ENCODE data around the gene ABCD4. TPM values are rescaled to one million over a fixed set of nuclear protein-coding genes. Genes with fewer than 3 reads are reported as not detected.

ABCD4 gene
- total and polyA plus RNA-seq, 4 donors = 20.4 to 34.4 (median 29.1) TPM

GRCh38 chr14:74246542-74246941 is 56.2 kb downstream of the ABCD4 start:
- TF ChIP-seq REST (IDR thresholded peaks at IDR 0.05) (no peak), MAX (IDR thresholded peaks at IDR 0.05) (no peak), GABPA (IDR thresholded peaks at IDR 0.05 in 1 of 2, conservative IDR thresholded peaks at IDR 0.05 in 1 of 2) (no peak), TAF1 (conservative IDR thresholded peaks at IDR 0.05) (no peak), NR2F2 (IDR thresholded peaks at IDR 0.05) (no peak), ATF3 (IDR thresholded peaks at IDR 0.05) (no peak), EGR1 (IDR thresholded peaks at IDR 0.05; ENCODE audit: low read depth in 2 of 2) (no peak), FOXA2 (IDR thresholded peaks at IDR 0.05) (no peak), ZBTB33 (IDR thresholded peaks at IDR 0.05) (no peak), HNF4G (IDR thresholded peaks at IDR 0.05) (no peak), SP1 (IDR thresholded peaks at IDR 0.05) (no peak), FOXA1 (IDR thresholded peaks at IDR 0.05) (no peak), YY1 (IDR thresholded peaks at IDR 0.05) (no peak), RXRA (IDR thresholded peaks at IDR 0.05) (no peak), RAD21 (IDR thresholded peaks at IDR 0.05) (no peak), HNF4A (conservative IDR thresholded peaks at IDR 0.05) (no peak), JUND (IDR thresholded peaks at IDR 0.05) (no peak)
- Histone ChIP-seq H3K27me3 (ENCODE audit: control insufficient read depth in 4 of 4, insufficient read depth in 4 of 4, low read length in 3 of 4) (peaks cover 0 to 19% (median 10%) of the 10 kb centered on the region in 4 donors), H3K4me1 (ENCODE audit: control insufficient read depth in 4 of 4, insufficient read depth in 4 of 4, low read length in 3 of 4) (peaks cover 0 to 7% (median 2%) of the 10 kb centered on the region in 4 donors), H3K27ac (ENCODE audit: low read depth in 1 of 2, low read length in 2 of 2) (no peak overlapping the region), H3K4me3 (ENCODE audit: low read depth in 1 of 3, low read length in 3 of 3) (no peak overlapping the region), H3K9me3 (ENCODE audit: control insufficient read depth in 4 of 4, low read length in 3 of 4) (no peaks in the 10 kb centered on the region), H3K36me3 (ENCODE audit: control insufficient read depth in 4 of 4, insufficient read depth in 3 of 4, low read depth in 1 of 4, low read length in 3 of 4) (no peaks in the 10 kb centered on the region), H3K9ac (ENCODE audit: low read depth in 1 of 2, low read length in 2 of 2) (no peak overlapping the region)
- DNase-seq (ENCODE audit: low spot score) = no peak
- 86% methylated on average over 8 of the region's 8 CpGs for WGBS

GRCh38 chr14:74245292-74245691 is 57.4 kb downstream of the ABCD4 start:
- Histone ChIP-seq H3K4me3 (ENCODE audit: low read depth in 1 of 3, low read length in 3 of 3) (no peak overlapping the region), H3K9ac (ENCODE audit: low read depth in 1 of 2, low read length in 2 of 2) (no peak overlapping the region), H3K27ac (ENCODE audit: low read depth in 1 of 2, low read length in 2 of 2) (no peak overlapping the region), H3K9me3 (ENCODE audit: control insufficient read depth in 4 of 4, low read length in 3 of 4) (no peaks in the 10 kb centered on the region), H3K27me3 (ENCODE audit: control insufficient read depth in 4 of 4, insufficient read depth in 4 of 4, low read length in 3 of 4) (peaks cover 0 to 27% (median 11%) of the 10 kb centered on the region in 4 donors), H3K36me3 (ENCODE audit: control insufficient read depth in 4 of 4, insufficient read depth in 3 of 4, low read depth in 1 of 4, low read length in 3 of 4) (no peaks in the 10 kb centered on the region), H3K4me1 (ENCODE audit: control insufficient read depth in 4 of 4, insufficient read depth in 4 of 4, low read length in 3 of 4) (peaks cover 7 to 14% (median 12%) of the 10 kb centered on the region in 4 donors)
- no peak for DNase-seq (ENCODE audit: low spot score)
- TF ChIP-seq RAD21 (IDR thresholded peaks at IDR 0.05) = no peak
- TF ChIP-seq FOXA1 (IDR thresholded peaks at IDR 0.05) = no peak
- no peak for TF ChIP-seq CTCF (IDR thresholded peaks at IDR 0.05; ENCODE audit: low read depth, low read length, missing input control)
- TF ChIP-seq NR2F2 (IDR thresholded peaks at IDR 0.05) = no peak
- no peak for TF ChIP-seq MAX (IDR thresholded peaks at IDR 0.05)
- WGBS = 68% methylated on average over 7 of the region's 7 CpGs

All from liver (tissue), 9 donors.